IPS DF 6.9 (cell line): ENCODE results near the gene APBB2.
"Not testable (repeated sequence)": the region's sequence is repeated elsewhere in the genome, so short reads cannot be mapped to it uniquely, and the experiment has no call there.

Experiments used
- DNase-seq: peaks from one replicate; pipeline ENCODE4 v3.0.0-alpha.2; 2013; ENCODE audit warnings: low read depth, low spot score
- H3K27ac ChIP-seq: one replicate; pipeline ENCODE4 v1.5.1; 2013; ENCODE audit warnings: low read length, control low read depth
- H3K27me3 ChIP-seq: 2 replicates; pipeline ENCODE4 v1.6.1; 2013; ENCODE audit warnings: mild to moderate bottlenecking, low read length; ENCODE audit not compliant: control insufficient read depth, insufficient read depth
- H3K36me3 ChIP-seq: 2 replicates; pipeline ENCODE4 v1.6.1; 2013; ENCODE audit warnings: low read length; ENCODE audit not compliant: control insufficient read depth, insufficient read depth
- H3K4me1 ChIP-seq: 2 replicates; pipeline ENCODE4 v1.6.1; 2013; ENCODE audit warnings: low read length; ENCODE audit not compliant: control insufficient read depth, insufficient read depth
- H3K4me3 ChIP-seq: 2 replicates; pipeline ENCODE4 v1.5.1; 2013; ENCODE audit warnings: mild to moderate bottlenecking, low read length
- H3K9me3 ChIP-seq: 2 replicates; pipeline ENCODE4 v1.6.1; 2013; ENCODE audit warnings: low read length, inconsistent platforms; ENCODE audit not compliant: control insufficient read depth, insufficient read depth
- WGBS: extraction: QIAGEN DNeasy Blood & Tissue Kit; methylation state at CpG from one replicate; pipeline ENCODE4 v1.1.7; 2013; ENCODE audit warnings: mixed read lengths, missing lambda C conversion rate; ENCODE audit not compliant: insufficient read length, insufficient coverage; 5-methylcytosine and 5-hydroxymethylcytosine counted together

APBB2 gene

DNA sequence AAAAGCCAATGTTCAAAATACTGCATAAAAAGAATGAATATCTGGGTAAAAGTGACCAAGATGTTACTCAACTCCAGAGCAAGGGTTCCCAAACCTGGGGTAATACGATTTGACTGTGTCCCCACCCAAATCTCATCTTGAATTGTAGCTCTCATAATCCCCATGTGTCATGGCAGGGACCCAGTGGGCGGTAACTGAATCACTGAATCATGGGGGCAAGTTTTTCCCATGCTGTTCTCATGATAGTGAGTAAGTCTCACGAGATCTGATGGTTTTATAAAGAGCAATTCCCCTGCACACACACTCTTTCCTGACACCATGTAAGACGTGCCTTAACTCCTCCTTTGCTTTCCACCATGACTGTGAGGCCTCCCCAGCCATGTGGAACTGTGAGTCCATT is 64.8 kb downstream of the APBB2 start:
- H3K27me3 ChIP-seq, H3K27ac ChIP-seq, H3K4me1 ChIP-seq, H3K4me3 ChIP-seq, H3K36me3 ChIP-seq, H3K9me3 ChIP-seq, DNase-seq: not testable (repeated sequence)
- no CpG with 5 or more reads among the region's 4 CpGs for WGBS

- Histone ChIP-seq H3K27ac (no peak overlapping the region), H3K27me3 (no peaks in the 10 kb centered on the region), H3K4me3 (no peak overlapping the region), H3K36me3 (no peaks in the 10 kb centered on the region), H3K9me3 (no peaks in the 10 kb centered on the region), H3K4me1 (0 out of 2 replicates have a peak, but pooled peaks cover 2% of the 10 kb centered on the region)
- WGBS: no CpG with 5 or more reads among the region's 4 CpGs
- DNase-seq: no peak
Observed at GRCh38 chr4:41148931-41149330, 65.4 kb downstream of the APBB2 start.

GRCh38 chr4:41148292-41148691 is 66.0 kb downstream of the APBB2 start:
- H3K36me3 ChIP-seq: no peaks in the 10 kb centered on the region
- no peak for DNase-seq
- WGBS: no CpG with 5 or more reads among the region's 4 CpGs
- H3K9me3 ChIP-seq: no peaks in the 10 kb centered on the region
- H3K4me3 ChIP-seq: no peak overlapping the region
- 0 out of 2 replicates have a peak, but pooled peaks cover 2% of the 10 kb centered on the region for H3K4me1 ChIP-seq
- no peaks in the 10 kb centered on the region for H3K27me3 ChIP-seq
- no peak overlapping the region for H3K27ac ChIP-seq

GRCh38 chr4:41147570-41147969 is 66.8 kb downstream of the APBB2 start:
- H3K27ac ChIP-seq, H3K4me3 ChIP-seq, H3K9me3 ChIP-seq, DNase-seq, H3K36me3 ChIP-seq, H3K4me1 ChIP-seq, H3K27me3 ChIP-seq: not testable (repeated sequence)
- no CpG with 5 or more reads among the region's 3 CpGs for WGBS

- DNase-seq: no peak
- Histone ChIP-seq H3K36me3 (no peaks in the 10 kb centered on the region), H3K9me3 (no peaks in the 10 kb centered on the region), H3K4me1 (0 out of 2 replicates have a peak, but pooled peaks cover 2% of the 10 kb centered on the region), H3K4me3 (no peak overlapping the region), H3K27me3 (no peaks in the 10 kb centered on the region), H3K27ac (no peak overlapping the region)
- WGBS: no CpG with 5 or more reads among the region's 14 CpGs
Observed at GRCh38 chr4:41146716-41147506, 67.4 kb downstream of the APBB2 start.

DNA sequence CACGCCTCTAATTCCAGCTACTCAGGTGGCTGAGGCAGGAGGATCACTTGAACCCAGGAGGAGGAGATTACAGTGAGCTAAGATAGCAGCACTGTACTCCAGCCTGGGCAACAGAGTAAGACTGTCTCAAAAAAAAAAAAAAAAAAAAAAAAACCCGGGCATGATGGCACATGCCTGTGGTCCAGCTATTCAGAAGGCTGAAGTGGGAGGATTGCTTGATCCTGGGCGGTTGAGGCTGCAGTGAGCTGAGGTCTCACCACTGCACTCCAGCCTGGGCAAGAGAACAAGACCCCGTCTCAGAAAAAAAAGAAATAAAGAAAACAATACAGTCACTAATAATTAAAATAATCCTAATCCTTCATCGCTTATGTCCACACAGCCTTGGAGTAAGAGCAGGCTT is 68.1 kb downstream of the APBB2 start:
- H3K27ac ChIP-seq: no peak overlapping the region
- WGBS: no CpG with 5 or more reads among the region's 5 CpGs

DNA sequence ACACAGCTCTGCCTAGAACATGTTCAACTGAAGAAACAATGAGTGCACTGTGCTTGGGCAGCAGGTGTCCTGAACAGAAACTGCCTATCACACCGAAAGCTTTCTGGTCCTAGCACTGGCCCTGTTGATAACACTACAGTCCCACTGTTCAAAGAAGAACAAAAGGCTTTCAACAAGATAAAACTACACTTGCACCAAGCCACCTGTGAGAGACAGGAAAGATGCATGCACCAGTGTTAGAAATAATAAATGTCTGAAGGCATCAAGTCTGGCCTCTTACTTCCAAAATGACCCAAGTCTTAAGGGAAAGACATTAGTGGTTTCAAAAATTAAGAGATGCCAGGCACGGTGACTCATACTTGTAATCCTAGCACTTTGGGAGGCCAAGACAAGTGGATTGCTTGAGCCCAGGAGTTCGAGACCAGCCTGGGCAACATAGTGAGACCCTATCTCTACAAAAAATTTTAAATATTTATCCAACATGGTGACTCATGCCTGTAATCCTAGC is 68.7 kb downstream of the APBB2 start:
- H3K36me3 ChIP-seq: no peaks in the 10 kb centered on the region
- no CpG with 5 or more reads among the region's 3 CpGs for WGBS
- H3K9me3 ChIP-seq: no peaks in the 10 kb centered on the region
- no peak overlapping the region for H3K27ac ChIP-seq
- H3K4me1 ChIP-seq: 0 out of 2 replicates have a peak, but pooled peaks cover 2% of the 10 kb centered on the region
- no peak for DNase-seq
- no peak overlapping the region for H3K4me3 ChIP-seq
- no peaks in the 10 kb centered on the region for H3K27me3 ChIP-seq

More for the DNA sequence above, 68.1 kb downstream of the APBB2 start:
- Histone ChIP-seq H3K27me3 (no peaks in the 10 kb centered on the region), H3K4me3 (no peak overlapping the region), H3K9me3 (no peaks in the 10 kb centered on the region), H3K36me3 (no peaks in the 10 kb centered on the region), H3K4me1 (0 out of 2 replicates have a peak, but pooled peaks cover 2% of the 10 kb centered on the region)
- no peak for DNase-seq

- DNase-seq: no peak
- no peak overlapping the region for H3K4me3 ChIP-seq
- no peaks in the 10 kb centered on the region for H3K36me3 ChIP-seq
- H3K9me3 ChIP-seq: no peaks in the 10 kb centered on the region
- no CpG with 5 or more reads among the region's 5 CpGs for WGBS
- H3K4me1 ChIP-seq: 0 out of 2 replicates have a peak, but pooled peaks cover 2% of the 10 kb centered on the region
- no peak overlapping the region for H3K27ac ChIP-seq
- H3K27me3 ChIP-seq: no peaks in the 10 kb centered on the region
Observed at GRCh38 chr4:41144812-41145211, 69.5 kb downstream of the APBB2 start.

GRCh38 chr4:41144040-41144379 is 70.3 kb downstream of the APBB2 start:
- Histone ChIP-seq H3K9me3 (no peaks in the 10 kb centered on the region), H3K27me3 (no peaks in the 10 kb centered on the region), H3K27ac (no peak overlapping the region), H3K4me1 (0 out of 2 replicates have a peak, but pooled peaks cover 2% of the 10 kb centered on the region), H3K4me3 (no peak overlapping the region), H3K36me3 (no peaks in the 10 kb centered on the region)
- no peak for DNase-seq
- no CpG with 5 or more reads among the region's 3 CpGs for WGBS

DNA sequence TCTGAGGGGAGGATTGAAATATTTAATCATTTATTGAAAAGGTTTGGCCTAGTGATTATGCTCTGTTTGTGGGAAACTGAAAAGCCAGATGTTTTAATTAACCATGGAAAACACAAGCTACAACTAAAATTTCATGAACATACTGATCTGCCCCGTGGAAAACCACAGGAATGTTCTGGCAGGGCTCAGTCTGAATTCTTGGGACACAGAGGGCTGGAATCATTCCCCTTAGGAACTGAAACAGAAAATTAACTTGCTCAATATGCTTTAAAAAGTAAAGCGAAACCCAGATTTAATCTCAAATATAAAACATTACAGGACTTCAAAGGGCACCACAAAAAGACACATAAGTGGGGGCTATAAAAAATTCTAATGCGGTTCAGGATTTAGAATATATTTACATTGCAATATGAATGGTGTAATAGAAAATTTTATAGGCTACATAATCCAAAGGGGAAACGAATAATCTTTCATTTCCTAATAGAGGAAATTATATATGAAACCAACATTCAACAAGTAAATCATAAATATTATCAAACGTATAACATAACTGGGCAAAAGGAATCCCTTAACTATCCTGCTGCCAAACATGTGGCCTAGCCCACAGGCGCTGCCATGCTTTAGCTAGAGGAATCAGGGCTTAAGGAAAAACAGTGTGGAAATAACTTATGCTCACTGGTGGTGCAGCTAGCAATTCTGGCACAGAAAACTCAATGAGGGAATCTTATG is 70.9 kb downstream of the APBB2 start:
- H3K27ac ChIP-seq: no peak overlapping the region
- WGBS: no CpG with 5 or more reads among the region's 6 CpGs

More for the DNA sequence above, 70.9 kb downstream of the APBB2 start:
- no peak overlapping the region for H3K4me3 ChIP-seq
- no peaks in the 10 kb centered on the region for H3K36me3 ChIP-seq
- H3K4me1 ChIP-seq: 0 out of 2 replicates have a peak, but pooled peaks cover 2% of the 10 kb centered on the region
- DNase-seq: no peak
- no peaks in the 10 kb centered on the region for H3K9me3 ChIP-seq
- no peaks in the 10 kb centered on the region for H3K27me3 ChIP-seq
